ENCODE results near the gene DHRS7. TPM values are rescaled to one million over a fixed set of nuclear protein-coding genes. Genes with fewer than 3 reads are reported as not detected.

DHRS7 gene
- total and polyA plus RNA-seq, 7 donors = 239 to 743 (median 492) TPM

GRCh38 chr14:60151715-60152114, 13.5 kb downstream of the DHRS7 start:
- 9 to 13% (median 10%) methylated on average over 3 of the region's 3 CpGs for WGBS, 3 donors
- ATAC-seq = peak; percentile 94 to 97 (median 95)
- no peaks in the 10 kb centered on the region for H3K27me3 ChIP-seq (ENCODE audit: insufficient read depth in 3 of 3, low read length in 2 of 3)
- H3K4me3 ChIP-seq = peak overlapping the region; percentile 35
- peak; percentile 88 to 94 for DNase-seq
- TF ChIP-seq CTCF (IDR thresholded peaks at IDR 0.05) = no peak
- peaks cover 51% of the 10 kb centered on the region for H3K4me1 ChIP-seq
- H3K9me3 ChIP-seq = no peaks in the 10 kb centered on the region
- peak overlapping the region; percentile 93 for H3K27ac ChIP-seq
- peaks cover 19 to 87% of the 10 kb centered on the region in 2 donors for H3K36me3 ChIP-seq (ENCODE audit: insufficient read depth in 1 of 2, low read depth in 1 of 2)
- intact Hi-C loops (cut with DNase I) = no loop called here

DNA sequence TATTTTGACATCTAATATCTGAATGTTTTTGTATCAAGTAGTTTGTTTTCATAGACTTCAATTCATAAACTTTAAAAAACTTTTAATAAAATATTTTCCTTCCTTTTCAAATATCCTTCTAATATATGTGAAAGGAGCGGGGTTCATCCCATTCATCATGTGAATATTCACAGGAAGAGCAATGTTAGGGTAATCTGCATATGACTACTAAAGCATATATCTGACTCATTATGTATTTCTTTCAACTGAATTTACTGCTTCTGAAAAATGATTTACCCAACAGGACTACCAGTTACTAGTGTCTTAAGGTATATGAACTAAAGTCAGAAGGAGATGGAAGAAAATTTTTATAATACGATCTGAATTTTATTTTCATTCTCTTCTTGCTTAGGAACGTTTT, 30.5 kb downstream of the DHRS7 start:
- ATAC-seq (no peak), DNase-seq (no peak)
- Histone ChIP-seq H3K4me1 (no peaks in the 10 kb centered on the region), H3K27ac (no peak overlapping the region), H3K9me3 (no peaks in the 10 kb centered on the region), H3K27me3 (ENCODE audit: insufficient read depth in 3 of 3, low read length in 2 of 3) (no peaks in the 10 kb centered on the region), H3K36me3 (ENCODE audit: insufficient read depth in 1 of 2, low read depth in 1 of 2) (peaks cover 3 to 29% of the 10 kb centered on the region in 2 donors), H3K4me3 (no peak overlapping the region)
- 92 to 94% (median 92%) methylated on average over 3 of the region's 3 CpGs for WGBS, 3 donors
- TF ChIP-seq CTCF (IDR thresholded peaks at IDR 0.05) = no peak
- intact Hi-C loops (cut with DNase I) = no loop called here

DNA sequence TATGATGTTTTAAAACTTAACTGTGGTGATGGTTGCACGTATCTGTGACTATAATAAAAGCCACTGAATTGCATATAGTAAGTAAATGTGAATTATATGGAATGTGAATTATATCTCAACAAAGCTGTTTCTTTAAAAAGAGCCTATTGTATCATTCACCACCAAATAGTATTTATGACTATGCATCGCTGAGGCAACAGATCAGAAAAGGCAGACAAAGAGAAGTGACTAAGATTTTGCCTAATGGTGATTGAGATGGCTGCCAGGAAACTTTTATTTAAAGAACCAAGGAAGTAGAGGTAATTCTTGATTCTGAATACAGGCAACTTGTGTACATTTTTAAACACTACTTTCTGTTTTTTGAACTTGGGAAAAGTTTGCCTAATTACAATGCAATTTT, 31.7 kb downstream of the DHRS7 start:
- no peak for TF ChIP-seq CTCF (IDR thresholded peaks at IDR 0.05)
- peaks cover 3 to 41% of the 10 kb centered on the region in 2 donors for H3K36me3 ChIP-seq (ENCODE audit: insufficient read depth in 1 of 2, low read depth in 1 of 2)
- no peaks in the 10 kb centered on the region for H3K9me3 ChIP-seq
- H3K27me3 ChIP-seq (ENCODE audit: insufficient read depth in 3 of 3, low read length in 2 of 3) = no peaks in the 10 kb centered on the region
- H3K4me3 ChIP-seq = no peak overlapping the region
- no peaks in the 10 kb centered on the region for H3K4me1 ChIP-seq
- intact Hi-C loops (cut with DNase I) = no loop called here
- ATAC-seq (no peak), DNase-seq (no peak)
- peak overlapping the region; percentile 37 for H3K27ac ChIP-seq
- WGBS, 3 donors = 78 to 88% (median 83%) methylated on average over 2 of the region's 2 CpGs

DNA sequence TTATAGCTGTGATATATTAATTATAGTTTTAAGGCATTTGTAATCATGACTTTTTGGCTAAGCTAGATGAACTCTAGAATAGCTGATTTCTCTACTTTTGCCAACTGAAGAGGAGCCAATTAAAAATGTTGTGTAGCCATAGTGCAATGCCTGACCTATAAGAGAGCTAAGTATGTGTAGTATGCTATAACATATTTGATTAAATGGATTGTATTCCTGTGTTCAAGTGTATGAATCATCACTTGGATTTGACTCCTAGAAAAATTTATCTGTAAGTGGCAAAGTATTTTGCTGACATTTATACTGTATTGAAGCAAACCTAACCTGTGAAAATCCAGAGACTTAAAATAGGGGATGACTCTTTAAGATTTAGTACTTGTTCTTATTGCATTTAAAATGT, 39.3 kb downstream of the DHRS7 start:
- no peak overlapping the region for H3K4me3 ChIP-seq
- TF ChIP-seq CTCF (IDR thresholded peaks at IDR 0.05) = no peak
- H3K36me3 ChIP-seq (ENCODE audit: insufficient read depth in 1 of 2, low read depth in 1 of 2) = peaks cover 23 to 86% of the 10 kb centered on the region in 2 donors
- no peak for ATAC-seq
- H3K27ac ChIP-seq = no peak overlapping the region
- intact Hi-C loops (cut with DNase I) = no loop called here
- H3K4me1 ChIP-seq = no peaks in the 10 kb centered on the region
- H3K27me3 ChIP-seq (ENCODE audit: insufficient read depth in 3 of 3, low read length in 2 of 3) = no peaks in the 10 kb centered on the region
- no peak for DNase-seq
- no peaks in the 10 kb centered on the region for H3K9me3 ChIP-seq

GRCh38 chr14:60116181-60116580, 49.0 kb downstream of the DHRS7 start:
- no peak for DNase-seq

More at GRCh38 chr14:60116181-60116580, 49.0 kb downstream of the DHRS7 start:
- no peaks in the 10 kb centered on the region for H3K9me3 ChIP-seq
- intact Hi-C loops (cut with DNase I) = no loop called here
- no peak overlapping the region for H3K4me3 ChIP-seq
- H3K27me3 ChIP-seq (ENCODE audit: insufficient read depth in 3 of 3, low read length in 2 of 3) = no peaks in the 10 kb centered on the region
- no peak for ATAC-seq
- TF ChIP-seq CTCF (IDR thresholded peaks at IDR 0.05) = no peak
- peaks cover 6 to 63% of the 10 kb centered on the region in 2 donors for H3K36me3 ChIP-seq (ENCODE audit: insufficient read depth in 1 of 2, low read depth in 1 of 2)
- WGBS, 3 donors = 79 to 83% (median 81%) methylated on average over 4 of the region's 4 CpGs
- peaks cover 2% of the 10 kb centered on the region for H3K4me1 ChIP-seq
- H3K27ac ChIP-seq = no peak overlapping the region
